Cardiac muscle cell (in vitro differentiated cells and primary cell): ENCODE results near the gene KIAA1191. TPM values are rescaled to one million over a fixed set of nuclear protein-coding genes. Genes with fewer than 3 reads are reported as not detected.

Source experiments
- DNase-seq, 2 donors: peaks; one replicate each; pipeline versions ENCODE4 v3.0.0 to v3.0.0-alpha.2; 2010 to 2017; ENCODE audit warnings: low read depth in 1 of 2, low spot score in 1 of 2
- H3K27ac ChIP-seq: fragments of 200-600 bp; sonication (generic); 2 replicates; pipeline ENCODE4 v1.5.1; 2016
- H3K27me3 ChIP-seq: fragments of 200-600 bp; sonication (generic); 2 replicates; pipeline ENCODE4 v1.6.0; 2016; ENCODE audit warnings: control low read depth
- H3K36me3 ChIP-seq: fragments of 200-600 bp; sonication (generic); 2 replicates; pipeline ENCODE4 v1.5.1; 2016; ENCODE audit warnings: control low read depth
- H3K4me1 ChIP-seq: fragments of 200-600 bp; sonication (generic); 2 replicates; pipeline ENCODE4 v1.8.1; 2017; ENCODE audit warnings: low read depth, mild to moderate bottlenecking, mixed run types
- H3K4me3 ChIP-seq: fragments of 200-600 bp; sonication (generic); 2 replicates; pipeline ENCODE4 v1.5.1; 2016; ENCODE audit warnings: mild to moderate bottlenecking
- H3K9me3 ChIP-seq: fragments of 200-600 bp; sonication (generic); 2 replicates; pipeline ENCODE4 v1.5.1; 2017; ENCODE audit warnings: low read depth, mild to moderate bottlenecking, control low read depth
- CTCF ChIP-seq: IDR thresholded peaks from 2 replicates; pipeline ENCODE4 v1.5.1; 2012; ENCODE audit warnings: low read depth, mild to moderate bottlenecking, low read length
- polyA plus RNA-seq: library from polyadenylated mRNA; unstranded; fragments of >200 nt; fragmentation: Nextera tagmentation; extraction: Ambion mirVana; gene quantifications from 2 replicates; pipeline ENCODE4 v1.2.1, GENCODE V29; 2016
- total RNA-seq: library from RNA; depleted of rRNA; stranded (reverse); fragments of >200 nt; gene quantifications from 2 replicates; pipeline ENCODE4 v1.2.3, GENCODE V29; 2016

The KIAA1191 gene
- total and polyA plus RNA-seq, 2 experiments from 2014 or later = 118 to 134 TPM

DNA sequence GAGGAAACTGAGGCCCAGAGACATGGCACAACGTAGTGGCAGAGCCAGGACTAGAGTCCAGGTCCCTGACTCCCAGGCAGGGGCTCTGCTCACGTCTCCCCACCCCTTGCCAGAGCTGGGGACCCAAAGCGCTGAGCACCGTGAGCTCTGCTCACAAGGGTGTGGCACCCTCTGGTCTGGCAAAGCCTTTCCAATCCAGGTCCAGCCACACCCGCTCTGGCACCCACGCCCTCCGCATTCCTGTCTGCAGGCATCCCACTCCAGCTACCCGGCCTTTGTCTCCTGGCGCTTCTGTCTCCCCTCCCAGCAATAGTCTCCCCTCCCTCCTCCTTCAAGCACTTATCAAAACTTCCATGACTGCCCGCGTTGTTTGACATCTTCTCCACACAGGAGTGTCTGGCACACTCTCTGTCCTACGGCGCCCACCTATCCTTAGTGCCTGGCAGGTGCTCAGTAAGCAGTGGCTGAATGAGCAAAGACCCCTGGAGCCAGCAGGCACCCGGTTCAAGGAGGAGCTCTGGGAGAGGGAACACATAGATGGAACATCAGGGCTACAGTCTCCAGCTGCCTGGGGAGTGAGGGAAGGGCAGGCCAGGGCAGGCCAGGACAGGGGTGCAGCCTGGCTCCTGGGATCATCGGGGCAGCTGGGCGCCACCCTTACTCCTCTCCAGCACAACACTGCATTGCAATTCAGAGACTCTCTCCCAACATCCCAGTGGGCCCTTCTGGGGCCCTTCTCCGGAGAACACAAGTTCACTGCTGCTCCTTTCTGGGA, 39.0 kb upstream of the KIAA1191 start:
- no peaks in the 10 kb centered on the region for H3K36me3 ChIP-seq
- no peaks in the 10 kb centered on the region for H3K27me3 ChIP-seq
- peak overlapping the region; percentile 53 for H3K27ac ChIP-seq
- H3K4me1 ChIP-seq = peaks cover 18% of the 10 kb centered on the region
- no peak for TF ChIP-seq CTCF
- no peak overlapping the region for H3K4me3 ChIP-seq
- DNase-seq = no peak
- no peaks in the 10 kb centered on the region for H3K9me3 ChIP-seq

DNA sequence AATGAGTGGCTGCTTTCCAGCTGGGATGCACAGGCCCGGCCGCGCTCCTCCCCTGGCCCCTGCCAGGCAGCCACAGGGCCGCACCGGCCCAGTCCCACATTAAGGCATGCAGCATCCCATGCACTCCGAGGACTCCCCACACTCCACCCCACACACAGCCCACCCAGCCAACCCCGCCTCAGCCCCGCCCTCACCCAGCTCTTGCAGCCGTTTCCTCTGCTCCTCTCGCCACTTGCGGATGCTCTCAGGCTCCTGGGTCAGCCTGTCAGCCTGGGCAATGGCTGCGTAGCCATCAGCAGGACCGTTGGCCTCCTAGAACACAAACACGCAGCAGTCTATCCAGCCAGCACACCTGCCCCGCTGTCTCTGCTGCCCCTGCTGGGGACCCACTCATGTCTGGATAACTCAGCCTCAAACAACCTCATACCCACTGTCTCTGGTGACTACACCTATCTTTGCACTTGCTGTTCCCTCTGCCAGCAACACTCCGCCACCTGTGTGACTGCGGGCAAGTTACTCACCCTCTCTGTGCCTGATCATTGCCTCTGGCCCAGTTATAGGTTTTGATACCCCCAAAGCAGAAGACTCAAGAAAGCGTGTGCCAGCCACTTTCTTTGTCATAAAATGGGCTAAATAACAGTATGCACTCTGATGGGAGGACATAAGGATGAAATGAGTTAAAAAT, 36.3 kb upstream of the KIAA1191 start:
- H3K9me3 ChIP-seq = no peaks in the 10 kb centered on the region
- H3K36me3 ChIP-seq = no peaks in the 10 kb centered on the region
- H3K27me3 ChIP-seq = no peaks in the 10 kb centered on the region
- peaks cover 28% of the 10 kb centered on the region for H3K4me1 ChIP-seq
- DNase-seq = no peak
- TF ChIP-seq CTCF = no peak
- H3K4me3 ChIP-seq = no peak overlapping the region
- H3K27ac ChIP-seq = no peak overlapping the region

- Histone ChIP-seq H3K4me3 (no peak overlapping the region), H3K27ac (peak overlapping the region; percentile 82), H3K4me1 (peaks cover 21% of the 10 kb centered on the region), H3K9me3 (no peaks in the 10 kb centered on the region), H3K36me3 (no peaks in the 10 kb centered on the region), H3K27me3 (no peaks in the 10 kb centered on the region)
- DNase-seq = peak in 1 of 2 donors; percentile 23
- TF ChIP-seq CTCF = no peak
Measured at GRCh38 chr5:176396330-176396729, 34.8 kb upstream of the KIAA1191 start.

DNA sequence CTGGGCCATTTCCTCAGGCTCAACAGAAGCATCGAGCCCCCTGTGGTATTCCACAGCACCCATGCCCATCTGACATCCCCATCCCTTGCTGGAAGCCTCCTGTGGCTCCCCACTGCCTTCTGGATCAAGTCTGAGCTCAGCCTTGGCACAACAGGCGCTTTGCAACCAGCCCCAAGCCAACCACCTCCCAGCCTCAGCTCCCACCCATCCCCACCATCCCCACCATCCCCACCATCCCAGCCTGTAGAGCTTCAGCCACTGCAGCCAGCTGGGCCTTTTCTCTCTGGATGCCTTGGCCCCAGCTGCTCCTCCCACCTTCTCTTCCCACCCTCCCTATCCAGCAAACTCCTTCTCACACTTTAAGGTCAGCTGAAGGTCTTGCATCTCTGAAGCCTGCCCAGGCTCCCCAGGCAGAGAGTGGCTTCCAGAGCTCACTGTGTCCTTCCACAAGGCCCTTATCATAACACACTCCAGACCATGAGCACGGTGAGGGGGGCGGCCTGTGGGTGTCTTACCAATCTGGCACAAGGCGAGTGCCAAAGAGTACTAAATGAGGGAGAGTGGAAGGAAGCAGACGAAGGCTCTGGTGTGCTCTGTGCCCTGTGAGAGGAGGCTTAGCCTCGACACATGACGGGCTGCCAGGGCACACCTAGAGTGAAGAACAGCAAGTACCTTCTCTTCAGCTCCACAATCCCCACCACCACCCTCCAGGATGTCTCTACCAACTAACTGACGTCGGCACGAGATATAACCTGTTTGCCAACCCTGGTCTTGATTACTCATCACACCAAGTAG, 33.5 kb upstream of the KIAA1191 start:
- no peaks in the 10 kb centered on the region for H3K36me3 ChIP-seq
- no peak for TF ChIP-seq CTCF
- H3K9me3 ChIP-seq = no peaks in the 10 kb centered on the region
- H3K27ac ChIP-seq = peak overlapping the region; percentile 82
- no peak overlapping the region for H3K4me3 ChIP-seq
- H3K27me3 ChIP-seq = no peaks in the 10 kb centered on the region
- peak; percentile 29 to 80 for DNase-seq
- H3K4me1 ChIP-seq = peaks cover 18% of the 10 kb centered on the region

- DNase-seq = no peak
- H3K36me3 ChIP-seq = no peaks in the 10 kb centered on the region
- TF ChIP-seq CTCF = no peak
- H3K4me1 ChIP-seq = peaks cover 18% of the 10 kb centered on the region
- no peak overlapping the region for H3K4me3 ChIP-seq
- H3K27ac ChIP-seq = peak overlapping the region; percentile 82
- H3K9me3 ChIP-seq = no peaks in the 10 kb centered on the region
- no peaks in the 10 kb centered on the region for H3K27me3 ChIP-seq
Measured at GRCh38 chr5:176394096-176394495, 32.5 kb upstream of the KIAA1191 start.
